HG03565 (cell line): Measurements from ENCODE around the gene ITGA11.

Experiments
- ATAC-seq: cut with Tn5 transposase; IDR thresholded peaks from one replicate; pipeline ENCODE4 v1.9.1; 2021; ENCODE audit warnings: mild to moderate bottlenecking, moderate library complexity; ENCODE audit not compliant: unreplicated experiment

The ITGA11 gene

DNA sequence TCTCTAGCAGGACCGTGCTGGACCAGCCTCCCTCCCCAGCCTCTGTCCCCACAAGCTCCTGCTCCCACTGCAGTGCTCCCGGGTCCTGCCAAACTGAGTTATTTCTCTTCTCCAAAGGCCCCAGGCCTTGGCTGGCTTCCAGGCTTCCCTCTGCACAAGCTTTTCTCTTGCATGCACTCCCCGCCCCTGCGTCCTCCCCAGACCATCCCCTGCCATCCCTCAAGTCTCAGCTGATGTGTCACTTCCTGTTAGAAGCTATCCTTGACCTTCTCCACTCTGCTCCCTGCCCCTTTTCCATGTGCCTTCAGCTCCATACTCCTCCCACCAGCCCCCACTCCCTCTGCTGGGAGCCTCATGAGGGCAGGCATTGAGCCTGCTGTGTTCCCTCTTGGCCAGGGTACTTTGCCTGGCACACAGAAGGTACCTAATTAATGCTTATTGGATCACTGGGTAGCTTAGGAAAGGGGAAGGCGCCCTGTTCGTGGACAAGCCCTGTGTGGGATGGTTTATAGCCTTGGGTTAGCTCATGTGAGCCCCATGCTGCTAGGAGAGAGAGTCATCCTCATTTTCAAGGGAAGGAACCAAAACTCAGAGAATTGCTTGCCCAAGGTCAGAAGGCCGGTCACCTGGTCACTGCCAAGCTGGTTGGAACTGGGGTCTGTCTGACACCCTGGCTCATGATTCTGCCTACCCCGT lies 98.0 kb downstream of the ITGA11 start:
- ATAC-seq: no peak

DNA sequence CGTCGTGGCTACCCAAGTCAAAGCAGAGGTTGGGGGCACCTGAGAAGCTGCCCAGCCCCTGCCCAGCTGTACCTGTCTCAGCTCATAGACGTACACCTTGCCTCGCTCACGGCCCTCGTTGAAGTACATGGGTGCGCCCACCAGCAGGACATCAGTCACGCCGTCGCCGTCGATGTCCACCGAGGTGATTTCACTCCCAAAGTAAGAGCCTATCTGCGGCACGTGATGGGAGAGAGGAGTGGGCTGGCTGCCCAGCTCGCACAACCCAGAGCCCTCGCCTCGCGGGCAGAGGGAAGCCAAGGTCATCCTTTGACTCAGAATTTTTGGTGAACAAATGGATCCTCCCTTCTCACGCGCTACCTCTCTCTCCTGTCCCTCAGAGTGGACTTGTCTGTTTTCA lies 99.7 kb downstream of the ITGA11 start:
- ATAC-seq: no peak

DNA sequence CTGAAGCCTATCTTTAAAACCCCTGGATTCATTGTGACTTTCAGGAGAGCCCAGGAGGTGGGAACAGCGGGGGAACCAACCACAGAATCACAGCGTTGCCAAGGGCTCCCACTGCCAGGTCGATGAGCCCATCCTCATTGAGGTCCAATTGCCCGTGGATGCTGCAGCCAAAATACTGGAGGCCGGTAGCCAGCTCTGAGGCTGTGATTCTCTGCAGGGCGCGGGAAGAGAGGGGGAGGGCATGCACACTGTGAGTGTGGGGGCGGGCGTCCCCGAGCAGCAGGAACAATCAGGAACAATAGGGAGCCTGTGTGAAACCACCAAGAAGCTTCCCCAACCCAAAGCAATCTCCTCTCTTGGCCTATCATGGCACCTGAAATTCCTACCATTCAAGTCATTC lies 101.1 kb downstream of the ITGA11 start:
- no peak for ATAC-seq

DNA sequence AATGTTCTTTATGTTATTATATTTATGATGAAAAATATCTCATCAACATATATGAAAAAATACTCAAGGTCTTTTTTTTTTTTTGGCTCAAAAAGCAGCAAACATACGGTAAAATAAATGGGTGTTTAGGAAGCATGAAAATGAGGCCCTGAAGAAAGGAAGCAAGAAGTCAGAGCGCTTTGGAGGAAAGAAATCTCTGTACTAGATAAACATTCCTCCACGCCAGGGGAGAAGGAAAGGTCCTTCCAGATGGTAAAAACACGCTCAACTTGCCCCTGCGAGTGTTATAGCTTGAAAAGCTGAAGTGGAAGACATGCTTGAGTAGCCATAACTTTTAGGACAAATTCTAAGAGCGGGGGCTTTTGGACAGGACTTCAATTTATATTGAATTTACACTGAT lies 101.5 kb downstream of the ITGA11 start:
- ATAC-seq: no peak

DNA sequence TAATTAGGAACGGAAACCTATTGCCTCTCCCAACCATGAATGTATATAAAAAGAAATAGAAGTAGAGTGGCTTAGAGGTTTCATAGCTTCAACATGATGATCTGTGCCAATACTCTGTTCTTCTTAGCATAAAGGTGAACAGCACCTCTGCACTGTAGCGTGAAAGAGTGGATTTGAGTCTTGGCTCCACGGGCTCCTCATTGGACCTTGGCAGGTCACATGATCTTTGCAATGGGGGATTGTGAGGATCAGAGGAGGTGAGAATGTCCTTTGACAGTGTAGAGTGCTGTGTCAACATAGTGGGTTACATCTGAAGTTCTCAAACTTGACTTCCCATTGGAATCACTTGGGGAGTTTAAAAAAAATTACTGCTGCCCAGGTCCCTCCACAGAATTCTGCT lies 103.0 kb downstream of the ITGA11 start:
- no peak for ATAC-seq

DNA sequence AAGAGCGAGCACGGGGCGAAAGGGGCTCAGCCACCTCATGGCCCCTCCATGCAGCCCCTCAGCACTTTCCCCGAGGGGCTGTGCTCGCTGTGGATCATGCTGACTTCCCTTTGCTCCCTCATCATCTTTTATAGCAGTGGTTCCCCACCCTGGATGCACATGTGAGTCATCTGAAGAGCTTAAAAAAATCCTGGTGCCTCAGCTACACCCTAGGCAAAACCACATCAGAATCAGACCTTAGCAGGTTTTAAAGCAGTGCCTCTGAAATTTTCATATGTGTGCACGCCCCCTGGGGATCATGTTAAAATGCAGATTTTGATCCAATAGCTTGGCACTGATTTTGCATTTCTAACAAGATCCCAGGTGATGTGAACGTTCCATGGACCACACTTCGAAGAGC lies 103.5 kb downstream of the ITGA11 start:
- no peak for ATAC-seq

DNA sequence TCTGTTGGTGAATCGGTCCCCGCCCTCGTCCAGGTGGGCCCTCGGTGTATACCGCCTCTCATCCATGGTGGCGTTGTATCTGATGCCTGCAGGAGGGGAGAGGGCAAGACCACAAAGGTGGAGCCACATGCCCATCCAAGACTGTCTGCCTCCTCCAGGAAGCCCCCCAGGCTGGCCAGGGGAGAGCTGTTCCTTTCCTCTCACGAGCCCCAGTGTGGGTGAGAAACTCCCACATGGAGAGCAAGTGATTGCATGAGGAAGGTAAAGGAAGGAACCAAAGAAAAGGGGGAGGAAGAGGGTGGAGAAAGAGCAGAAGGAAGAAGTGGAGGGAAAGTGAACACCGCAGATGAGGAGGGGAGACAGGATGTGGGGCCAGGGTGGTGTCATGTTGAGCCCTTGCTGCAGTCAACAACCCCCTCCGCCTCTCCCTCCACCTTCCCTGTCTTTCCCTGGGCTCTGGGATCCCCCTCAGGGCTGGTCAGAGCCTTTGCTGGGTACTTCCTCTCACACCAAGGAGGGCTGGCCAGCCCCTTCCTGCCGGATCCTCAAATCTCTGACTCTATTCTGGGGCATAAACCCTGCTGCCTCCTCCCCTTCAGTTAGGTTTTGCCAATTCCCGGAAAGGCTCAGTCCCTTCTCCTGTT lies 105.1 kb downstream of the ITGA11 start:
- ATAC-seq: no peak

DNA sequence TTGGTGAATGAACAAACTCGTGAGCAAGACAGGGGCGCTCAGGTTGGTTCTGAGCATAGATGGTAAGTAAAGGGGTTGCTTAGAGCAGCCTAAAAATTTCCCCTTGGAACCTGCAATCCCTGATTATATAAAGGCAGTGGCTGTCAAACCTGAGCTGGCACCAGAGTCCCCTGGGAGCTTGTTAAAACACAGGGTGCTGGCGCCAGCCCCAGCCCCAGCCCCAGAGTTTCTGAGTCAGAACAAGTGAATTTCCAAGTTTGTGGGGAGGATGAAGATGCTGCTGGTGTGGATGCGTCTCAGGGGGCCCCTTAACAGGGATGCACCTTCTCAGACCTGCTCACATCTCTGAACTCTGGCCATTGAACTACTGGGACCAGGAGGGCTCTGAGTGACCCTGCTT lies 106.2 kb downstream of the ITGA11 start:
- ATAC-seq: no peak

DNA sequence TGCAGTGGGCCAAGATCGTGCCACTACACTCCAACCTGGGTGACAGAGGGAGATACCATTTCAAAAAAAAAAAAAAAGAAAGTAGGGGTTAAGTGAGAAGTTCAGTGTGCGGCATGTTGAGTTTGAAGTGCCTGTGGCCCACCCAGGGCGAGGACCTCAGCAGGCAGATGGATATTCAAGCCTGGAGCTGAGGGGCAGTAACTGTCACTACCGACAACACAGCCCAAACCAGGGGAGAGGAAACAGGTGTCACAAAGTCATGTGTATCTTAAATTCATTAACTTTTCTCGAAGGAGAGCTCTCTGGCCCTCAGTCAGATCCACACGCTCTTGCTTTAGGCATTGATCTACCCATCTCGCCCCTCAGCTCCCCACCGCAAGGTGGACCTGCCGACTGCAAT lies 109.2 kb downstream of the ITGA11 start:
- no peak for ATAC-seq

DNA sequence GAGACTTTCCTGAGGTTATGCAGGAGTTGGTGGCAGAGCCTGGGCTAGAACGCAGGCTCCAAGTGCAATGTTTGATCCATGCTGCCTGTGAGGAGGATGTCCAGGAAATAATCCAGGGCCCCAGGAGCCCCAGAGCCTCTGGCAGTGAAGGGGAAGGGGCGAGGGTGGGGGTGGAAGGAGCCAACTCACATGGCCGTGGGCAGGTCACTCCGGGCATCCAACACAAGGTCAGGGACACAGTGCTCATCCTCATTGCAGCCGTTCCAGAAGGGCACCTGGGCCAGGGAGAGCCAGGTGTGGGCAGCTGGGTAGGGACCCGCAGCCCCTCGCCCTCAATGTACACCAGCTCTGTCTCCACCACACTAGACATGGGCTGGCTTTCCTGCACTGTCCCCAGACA lies 110.7 kb downstream of the ITGA11 start:
- no peak for ATAC-seq

DNA sequence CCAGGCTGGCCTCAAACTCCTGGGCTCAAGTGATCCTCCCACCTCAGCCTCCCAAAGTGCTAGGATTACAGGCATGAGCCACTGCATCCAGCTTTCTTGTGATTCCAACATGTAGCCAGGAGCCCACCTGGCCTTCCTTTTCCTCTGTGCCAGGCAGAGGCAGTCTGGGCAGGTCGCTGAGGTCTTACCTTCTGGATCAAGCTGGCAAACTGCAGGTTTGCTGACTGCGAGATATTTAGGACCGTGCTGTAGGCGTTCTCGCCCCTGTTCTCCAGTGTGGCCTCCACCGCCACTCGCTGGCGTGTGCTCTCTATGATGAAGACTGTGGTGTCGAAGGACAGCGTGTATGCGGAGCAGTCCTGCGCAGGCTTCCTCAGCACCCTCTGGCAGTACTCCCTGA lies 112.0 kb downstream of the ITGA11 start:
- ATAC-seq: no peak

DNA sequence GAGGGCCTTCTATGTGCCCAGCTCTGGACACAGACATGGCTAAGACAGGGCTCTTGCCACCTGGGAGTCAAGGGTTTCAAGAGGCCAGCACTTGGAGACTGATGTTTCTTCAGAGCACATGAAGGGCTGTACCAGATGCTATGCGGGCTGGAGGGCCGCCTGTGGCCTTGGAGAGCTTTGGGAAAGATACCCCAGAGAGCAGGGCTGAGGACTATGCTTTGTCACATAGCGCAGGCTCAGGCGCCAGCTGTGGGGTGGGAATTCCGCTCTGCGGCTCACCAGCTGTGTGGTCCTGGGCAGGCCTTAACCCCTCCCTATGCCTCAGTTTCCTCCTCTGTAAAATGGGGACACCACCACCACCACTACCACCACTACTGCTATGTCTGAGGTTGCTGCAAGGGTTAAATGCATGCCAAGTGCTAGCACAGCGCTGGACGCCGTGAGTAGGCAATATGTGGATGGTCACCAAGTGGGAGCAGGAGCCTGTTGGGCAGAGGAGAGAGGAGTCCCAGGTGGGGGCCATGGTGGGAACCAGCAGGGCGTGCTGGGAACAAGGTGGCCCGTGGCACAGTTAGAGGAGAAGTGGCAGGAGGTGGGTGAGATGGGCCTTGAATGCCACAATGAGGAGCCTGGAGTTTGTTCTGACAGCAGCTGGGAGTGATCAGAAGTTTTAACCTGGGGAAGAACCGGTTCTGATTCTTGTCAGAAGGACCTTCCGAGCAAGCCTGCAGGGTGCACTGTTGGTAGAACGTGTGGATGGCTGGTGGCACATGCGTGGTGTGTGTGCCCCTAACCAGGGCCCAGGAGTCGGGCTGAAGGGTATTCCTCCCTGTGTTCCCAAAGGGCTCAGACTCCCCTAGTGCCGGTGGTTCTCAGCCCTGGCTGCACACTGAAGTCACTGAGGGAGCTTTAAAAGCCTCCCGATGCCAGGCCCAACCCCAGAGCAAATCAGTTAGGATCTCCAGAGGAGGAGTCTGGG lies 112.7 kb downstream of the ITGA11 start:
- ATAC-seq: no peak

DNA sequence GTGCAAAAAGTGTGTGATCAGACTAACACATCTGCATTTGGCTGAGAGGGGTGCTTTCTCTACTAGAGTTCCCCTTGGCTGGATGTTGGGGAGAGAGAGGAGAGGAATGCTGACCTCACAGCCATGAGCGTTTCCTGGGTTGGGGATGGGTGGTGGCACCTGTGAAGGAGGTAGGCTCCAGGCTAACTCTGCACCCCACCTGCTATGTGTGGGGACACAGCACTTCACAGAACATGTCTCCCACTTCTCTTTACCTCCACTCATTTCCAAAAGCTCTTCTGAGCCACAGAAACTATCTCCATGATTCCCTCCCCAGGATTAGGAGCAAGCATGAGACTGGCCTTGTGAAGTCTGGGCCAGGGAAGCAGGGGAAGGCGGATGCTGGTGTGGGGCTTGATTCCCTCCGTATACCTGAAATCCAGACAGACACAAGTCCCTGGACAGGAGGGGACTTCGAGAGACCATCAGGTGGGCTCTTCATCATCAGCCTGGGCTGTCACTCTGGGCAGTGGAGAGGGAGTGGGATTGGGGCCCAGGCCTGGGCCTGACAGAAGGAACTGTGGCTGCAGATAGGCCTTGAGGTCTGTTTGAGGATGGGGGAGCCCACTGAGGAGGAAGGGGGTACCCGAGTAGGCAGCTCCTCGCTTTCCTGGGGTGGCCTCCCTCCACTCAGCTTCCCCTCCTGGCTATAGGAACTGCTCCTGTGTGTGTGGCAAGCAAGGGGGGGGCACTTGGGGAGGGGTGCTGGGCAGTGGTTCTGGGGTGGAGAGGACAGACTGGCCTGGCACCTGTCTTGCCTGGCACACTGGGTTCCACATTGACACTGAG lies 113.7 kb downstream of the ITGA11 start:
- no peak for ATAC-seq

DNA sequence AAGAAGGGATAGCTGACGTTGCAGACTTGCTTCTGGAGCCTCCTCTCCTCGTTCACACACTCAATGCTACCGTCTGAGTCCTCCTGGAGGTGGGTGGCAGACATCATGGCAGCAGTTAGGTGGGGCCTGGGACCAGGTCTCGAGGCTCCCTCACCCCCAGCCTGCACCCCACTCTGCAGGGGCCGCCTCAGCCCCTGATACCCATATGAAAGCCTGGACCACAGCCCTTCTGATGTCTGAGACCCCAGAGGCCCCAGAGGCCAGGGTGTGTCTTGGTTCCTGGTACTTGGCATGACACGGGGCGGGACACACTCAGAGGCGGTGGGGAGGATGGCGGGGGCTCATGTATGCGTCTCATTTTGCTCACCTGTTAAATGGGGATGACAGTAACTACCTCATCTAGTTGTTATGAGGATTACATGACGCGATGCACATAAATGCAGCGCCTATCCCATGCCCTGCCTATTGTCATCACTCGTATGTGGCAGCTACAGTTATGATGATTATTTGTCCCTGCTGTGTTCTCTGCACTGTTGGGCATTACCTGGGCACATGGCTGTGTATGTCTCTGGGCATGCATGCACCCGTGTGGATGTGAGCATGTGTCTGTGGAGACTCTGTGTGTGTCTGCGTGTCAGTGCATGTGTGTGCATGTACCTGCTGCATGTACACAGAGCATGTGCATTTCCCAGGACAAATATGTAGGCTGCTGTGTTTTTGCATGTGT lies 114.5 kb downstream of the ITGA11 start:
- no peak for ATAC-seq

DNA sequence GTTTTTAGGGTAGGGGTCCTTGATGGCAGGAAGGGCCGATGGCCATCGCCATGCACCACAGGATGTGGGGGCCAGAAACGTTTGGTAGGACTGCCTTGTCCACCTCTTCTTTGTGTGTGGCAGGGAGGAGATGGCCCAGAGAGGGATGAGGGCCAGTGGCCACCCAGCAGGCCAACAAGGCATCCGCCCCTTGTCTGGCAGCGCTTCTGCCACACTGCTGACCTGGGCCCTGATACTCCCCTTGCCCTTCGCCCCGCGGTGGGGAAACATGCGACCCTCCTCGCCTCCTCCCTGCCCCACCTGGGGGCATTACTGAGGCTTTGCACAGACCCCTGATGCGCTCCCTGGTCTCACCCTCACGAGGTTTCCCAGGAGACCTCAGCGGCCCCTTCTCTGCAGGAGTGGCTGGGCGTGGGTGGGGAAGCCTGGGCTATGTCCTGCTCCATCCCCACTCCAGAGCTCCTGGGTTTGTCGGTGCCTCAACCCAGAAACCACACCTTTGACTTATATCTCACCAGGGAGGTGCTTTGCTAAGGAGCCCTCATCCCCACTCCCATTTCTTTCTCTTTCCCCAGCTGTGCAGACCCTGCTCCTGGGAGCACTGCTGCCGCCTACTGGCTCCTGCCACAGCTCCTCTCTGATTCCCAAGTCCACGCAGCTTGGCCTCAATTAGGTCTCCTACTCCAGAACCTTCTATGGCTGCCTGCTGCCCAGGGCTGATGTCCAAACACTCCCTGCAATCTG lies 115.7 kb downstream of the ITGA11 start:
- ATAC-seq: no peak

DNA sequence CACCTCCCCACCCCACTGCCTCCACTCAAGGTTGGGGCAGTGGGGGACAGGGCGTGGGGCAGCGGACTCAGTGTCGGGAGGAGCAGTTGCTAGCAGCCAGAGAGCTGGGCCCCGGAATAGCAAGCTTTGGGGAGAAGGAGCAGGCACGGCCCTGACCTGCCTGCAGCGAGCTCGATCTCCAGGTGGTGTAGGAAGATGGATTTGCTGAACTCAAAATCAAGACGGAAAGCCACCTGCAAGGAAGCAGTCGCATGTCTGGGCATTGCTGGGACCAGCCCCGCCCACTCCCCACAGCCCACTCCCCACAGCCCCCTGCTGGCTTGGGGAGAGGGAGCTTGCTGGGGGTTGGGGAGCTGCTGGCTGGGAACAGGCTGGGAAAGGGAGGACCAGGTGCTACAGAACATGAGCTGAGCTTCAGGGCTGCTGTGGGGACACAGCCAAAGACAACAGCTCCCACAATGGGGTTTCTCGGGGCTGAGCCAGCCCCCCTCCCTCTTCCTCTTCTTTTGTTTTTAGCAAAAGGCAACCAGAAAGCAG lies 116.4 kb downstream of the ITGA11 start:
- ATAC-seq: no peak

DNA sequence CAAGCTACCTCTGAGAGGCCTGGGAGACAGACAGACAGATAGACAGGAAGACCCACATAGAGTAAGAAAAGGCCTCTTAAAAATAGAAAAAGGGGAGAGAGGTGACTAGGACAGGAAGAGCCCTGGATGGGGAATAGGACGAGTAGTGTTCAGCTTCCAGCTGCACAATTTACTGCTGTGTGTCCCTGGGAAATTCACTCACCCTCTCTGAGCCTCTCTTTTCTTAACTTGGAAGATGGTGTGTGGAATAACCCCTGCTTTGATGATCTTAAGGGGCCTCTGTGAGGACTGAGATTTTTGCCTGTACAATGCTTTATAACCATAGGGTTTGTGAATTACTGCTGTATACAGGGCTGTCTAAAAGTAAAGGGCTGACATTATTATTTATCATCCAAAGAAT lies 116.9 kb downstream of the ITGA11 start:
- no peak for ATAC-seq

DNA sequence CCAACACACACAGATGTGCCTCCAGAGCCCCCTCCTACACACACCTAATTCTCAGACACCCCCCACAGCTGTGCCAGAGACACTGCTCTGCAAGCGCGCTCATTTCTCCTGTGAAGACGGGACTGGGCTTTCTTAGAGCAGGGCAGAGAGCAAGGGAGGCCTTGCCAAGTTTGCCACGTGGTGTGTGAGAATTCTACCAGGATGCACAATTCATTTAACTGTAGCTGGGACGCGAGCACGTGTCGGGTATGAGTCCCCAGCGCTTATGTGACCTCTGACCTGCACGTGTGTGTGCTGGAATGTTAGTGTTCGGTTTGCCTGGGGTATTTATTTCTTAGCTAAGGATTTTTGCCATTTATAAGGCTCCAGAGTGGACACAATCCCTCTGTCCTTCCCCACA lies 117.4 kb downstream of the ITGA11 start:
- no peak for ATAC-seq
